ENCODE results near the gene GHRH.

GRCh38 chr20:37209193-37209592, 52.4 kb downstream of the GHRH start:
- no peak for TF ChIP-seq CTCF (IDR thresholded peaks at IDR 0.05)
- TF ChIP-seq POLR2A (IDR thresholded peaks at IDR 0.05) = no peak
- TF ChIP-seq EP300 (IDR thresholded peaks at IDR 0.05) = no peak

All from stomach (tissue), 4 donors.